NCI-H2081 (cell line): ENCODE results near the gene CCDC92.
"Not testable (repeated sequence)": the region's sequence is repeated elsewhere in the genome, so short reads cannot be mapped to it uniquely, and the experiment has no call there.

Experiments used
- DNase-seq, 2 experiments: peaks; one replicate each; lab custom pipeline; 2025; lab: John Stamatoyannopoulos, UW

The CCDC92 gene

DNA sequence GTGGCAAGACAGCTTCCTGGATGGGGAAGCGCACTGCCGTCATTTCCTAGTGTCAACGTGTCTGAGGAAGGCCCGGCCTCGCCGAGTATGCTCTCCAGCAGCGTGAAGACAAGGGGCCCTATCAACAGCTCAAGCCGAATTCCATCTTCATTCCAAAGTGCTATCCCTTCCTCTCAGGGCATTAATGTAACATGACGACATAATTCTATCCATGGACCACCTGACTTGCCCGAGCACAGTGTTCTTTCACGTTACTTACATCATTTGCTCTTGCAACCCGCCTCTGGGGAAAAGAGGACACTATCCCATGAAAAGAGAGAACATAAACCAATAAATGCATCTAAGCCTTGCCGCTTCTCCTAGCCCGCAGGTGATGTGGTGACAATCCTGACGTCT, 22.9 kb downstream of the CCDC92 start:
- no peak for DNase-seq

DNA sequence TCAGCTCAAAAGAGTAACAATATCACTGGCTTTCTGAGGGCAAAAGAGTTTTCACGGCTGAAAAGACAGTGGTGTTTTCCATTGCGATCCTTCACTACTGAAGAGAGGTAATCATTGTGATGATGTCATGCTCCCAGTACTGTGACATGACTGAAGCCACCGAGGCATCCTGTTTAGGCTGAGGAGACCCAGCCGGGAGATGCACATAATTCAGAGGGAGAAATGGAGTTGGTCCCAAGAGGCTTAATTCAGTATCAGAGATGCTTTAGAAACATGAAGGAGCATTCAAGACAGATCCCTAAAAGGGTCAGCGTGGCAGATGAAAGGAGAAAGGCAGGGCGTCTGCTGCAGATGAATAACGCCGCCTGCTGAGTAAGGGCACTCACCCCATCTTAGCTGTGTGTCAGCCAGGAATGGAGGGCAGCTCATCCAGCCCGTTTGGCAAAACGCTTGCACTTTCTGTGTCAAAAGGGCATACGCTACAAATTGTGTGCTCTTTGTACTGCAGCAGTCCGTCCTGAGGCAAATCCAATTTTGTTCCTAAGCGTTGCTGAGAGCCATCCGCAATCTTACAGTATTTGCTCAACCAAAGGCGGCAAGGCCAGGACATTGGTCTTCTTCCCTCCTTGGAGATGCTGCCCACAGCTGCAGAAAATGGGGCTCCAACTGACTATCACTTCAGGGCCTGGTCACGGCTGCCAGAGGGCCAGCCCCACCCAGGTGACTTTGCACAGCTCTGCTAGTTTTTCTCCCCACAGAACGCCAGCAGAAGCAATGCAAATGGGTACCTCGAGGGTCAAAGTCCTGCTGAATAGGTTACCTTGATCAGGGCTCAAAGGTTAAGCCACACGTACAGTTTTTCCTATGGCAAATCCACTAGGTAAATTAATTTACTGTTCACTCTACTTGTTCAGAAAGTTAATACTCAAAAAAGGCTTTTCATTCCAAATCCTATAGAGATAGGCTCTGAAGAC, 23.5 kb downstream of the CCDC92 start:
- no peak for DNase-seq

DNA sequence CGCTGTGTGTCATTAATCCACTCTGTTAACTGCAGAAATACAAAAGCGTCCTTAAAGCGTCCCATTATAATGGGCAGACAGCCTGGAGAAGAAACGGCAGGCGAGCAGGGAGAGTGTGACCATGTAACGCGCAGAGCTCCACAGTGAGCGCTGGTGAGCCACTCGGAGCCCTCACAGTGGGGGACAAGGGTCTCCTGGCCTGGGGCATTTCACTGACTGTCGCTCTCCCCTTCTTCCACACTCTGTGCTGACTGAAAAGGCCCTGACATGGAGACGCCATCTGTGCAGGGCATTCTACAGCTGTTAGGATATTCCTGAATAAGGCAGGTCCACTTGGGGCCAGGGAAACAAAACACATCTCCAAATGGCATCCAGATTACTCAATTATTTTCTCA, 24.2 kb downstream of the CCDC92 start:
- no peak for DNase-seq

DNA sequence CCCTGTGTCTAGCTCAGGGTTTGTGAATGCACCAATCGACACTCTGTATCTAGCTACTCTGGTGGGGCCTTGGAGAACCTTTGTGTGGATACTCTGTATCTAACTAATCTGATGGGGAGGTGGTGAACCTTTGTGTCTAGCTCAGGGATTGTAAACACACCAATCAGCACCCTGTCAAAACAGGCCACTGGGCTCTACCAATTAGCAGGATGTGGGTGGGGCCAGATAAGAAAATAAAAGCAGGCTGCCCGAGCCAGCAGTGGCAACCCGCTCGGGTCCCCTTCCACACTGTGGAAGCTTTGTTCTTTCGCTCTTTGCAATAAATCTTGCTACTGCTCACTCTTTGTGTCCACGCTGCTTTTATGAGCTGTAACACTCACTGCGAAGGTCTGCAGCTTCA, 25.1 kb downstream of the CCDC92 start:
- not testable (repeated sequence) for DNase-seq

DNA sequence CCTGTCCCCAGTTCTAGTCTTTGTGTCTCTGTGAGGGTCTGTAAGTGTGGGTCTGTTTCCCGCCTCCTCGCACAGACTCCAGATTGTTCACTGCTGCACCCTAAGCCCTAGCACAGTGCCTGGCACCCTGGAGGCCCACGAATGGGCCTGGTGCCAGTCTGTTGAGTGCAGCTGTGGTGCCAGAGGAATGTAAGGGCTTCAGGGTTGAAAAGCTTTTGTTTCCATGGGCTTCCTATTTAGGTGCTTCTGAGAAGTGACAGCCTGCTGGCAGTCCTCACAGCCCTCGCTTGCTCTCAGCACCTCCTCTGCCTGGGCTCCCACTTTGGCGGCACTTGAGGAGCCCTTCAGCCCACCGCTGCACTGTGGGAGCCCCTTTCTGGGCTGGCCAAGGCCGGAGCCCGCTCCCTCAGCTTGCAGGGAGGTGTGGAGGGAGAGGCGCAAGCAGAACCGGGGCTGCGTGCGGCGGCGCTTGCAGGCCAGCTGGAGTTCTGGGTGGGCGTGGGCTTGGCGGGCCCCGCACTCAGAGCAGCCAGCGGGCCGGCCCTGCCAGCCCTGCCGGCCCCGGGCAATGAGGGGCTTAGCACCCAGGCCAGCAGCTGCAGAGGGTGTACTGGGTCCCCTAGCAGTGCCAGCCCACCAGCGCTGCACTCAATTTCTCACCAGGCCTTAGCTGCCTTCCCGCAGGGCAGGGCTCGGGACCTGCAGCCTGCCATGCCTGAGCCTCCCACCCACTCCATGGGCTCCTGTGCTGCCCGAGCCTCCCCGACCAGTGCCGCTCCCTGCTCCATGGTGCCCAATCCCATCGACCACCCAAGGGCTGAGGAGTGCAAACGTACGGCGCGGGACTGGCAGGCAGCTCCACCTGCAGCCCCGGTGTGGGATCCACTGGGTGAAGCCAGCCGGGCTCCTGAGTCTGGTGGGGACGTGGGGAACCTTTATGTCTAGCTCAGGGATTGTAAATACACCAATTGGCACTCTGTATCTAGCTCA, 25.8 kb downstream of the CCDC92 start:
- not testable (repeated sequence) for DNase-seq

DNA sequence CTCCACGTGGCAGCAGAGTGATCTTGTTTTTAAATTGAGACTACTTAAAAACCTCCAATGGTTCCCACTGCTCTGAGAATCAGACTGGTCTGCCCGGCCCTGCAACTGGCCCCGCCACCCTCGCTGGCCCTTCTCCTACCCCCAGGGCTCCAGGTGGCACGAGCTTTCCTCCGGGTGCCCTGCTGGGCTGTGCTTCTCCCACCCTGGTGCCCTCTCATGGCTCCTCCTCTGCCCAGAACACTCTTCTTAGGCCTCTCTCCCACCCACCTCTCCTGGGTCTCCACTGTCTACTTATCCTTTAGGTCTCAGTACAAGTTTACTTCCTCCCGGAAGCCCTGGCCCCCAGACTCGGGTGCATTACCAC, 26.5 kb downstream of the CCDC92 start:
- no peak for DNase-seq

DNA sequence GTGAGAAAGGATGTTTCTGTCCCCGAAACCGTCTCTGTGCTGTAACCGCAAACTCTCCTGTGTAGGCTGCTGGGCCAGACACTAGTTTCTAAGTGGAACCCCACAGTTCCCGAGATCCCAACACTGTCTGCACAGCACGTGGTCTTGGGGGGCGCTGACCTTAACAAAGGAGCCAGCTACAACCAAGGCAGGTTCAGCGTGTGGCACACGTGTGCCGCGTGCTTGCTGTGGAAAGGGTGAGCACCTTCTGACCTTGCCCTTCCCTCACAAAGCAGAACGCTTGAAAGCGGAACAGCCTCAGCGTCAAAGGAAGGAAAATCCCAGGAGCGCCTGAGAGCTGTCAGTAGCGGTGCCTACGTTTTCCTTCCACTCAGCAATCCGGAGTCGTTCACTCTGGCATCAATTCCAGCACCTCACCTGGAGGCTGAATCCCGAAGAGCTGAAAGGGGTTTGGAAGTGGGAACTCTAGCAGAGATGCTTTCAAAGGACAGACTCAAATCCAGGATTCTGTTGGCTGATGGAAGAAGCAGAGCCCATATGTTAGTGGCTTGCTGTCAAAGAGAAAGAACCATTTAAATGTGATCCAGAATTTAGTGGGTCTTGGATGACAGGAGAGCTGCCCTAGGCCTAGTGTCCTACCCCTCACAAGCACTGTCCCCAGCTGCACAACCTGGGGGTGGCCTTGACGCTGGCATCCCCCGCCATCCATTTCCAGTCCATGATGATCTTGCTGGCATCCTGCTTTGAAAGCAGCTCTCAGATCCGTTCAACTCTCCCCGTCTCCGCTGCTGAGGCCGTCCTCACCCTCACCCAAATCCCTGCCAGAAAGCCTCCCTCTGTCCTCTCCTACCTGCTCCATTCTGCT, 27.1 kb downstream of the CCDC92 start:
- DNase-seq = no peak

DNA sequence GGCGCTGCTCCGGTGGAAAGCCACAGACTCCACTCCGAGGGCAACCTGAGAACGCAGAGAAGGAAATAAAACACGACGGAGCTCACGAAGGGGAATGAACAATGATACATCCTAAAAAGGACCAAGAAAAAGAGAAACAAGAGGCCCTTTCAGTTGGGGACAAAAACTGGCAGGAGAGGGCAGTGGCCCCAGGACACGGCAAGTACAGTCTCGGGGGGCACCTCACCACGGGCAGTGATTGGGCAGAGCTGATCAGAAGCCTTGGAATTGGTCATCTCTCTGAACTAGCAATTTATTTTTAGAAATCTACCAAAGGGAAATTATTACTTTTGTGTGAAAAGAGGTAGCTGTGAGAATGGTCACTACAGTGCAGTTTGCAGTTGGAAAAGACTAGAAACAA, 27.9 kb downstream of the CCDC92 start:
- no peak for DNase-seq

DNA sequence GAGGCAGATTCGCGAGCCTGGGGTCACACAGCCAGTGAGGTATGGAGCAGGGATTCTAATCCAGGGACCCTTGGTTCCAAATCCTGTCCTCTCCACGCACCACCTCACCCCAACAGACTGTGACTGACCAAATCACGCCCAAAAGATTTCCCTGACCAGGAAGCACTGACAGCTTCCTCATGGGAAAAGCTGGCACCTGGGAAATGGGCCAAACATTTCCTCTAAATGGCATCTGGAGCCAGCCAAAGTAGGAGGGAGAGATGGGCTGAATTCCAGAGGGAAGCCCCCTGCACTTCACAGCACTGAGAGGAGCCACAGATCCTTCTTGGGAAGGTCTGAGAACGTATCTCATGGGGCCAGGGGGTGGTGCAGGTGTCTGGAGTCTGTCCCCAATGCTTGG, 28.8 kb downstream of the CCDC92 start:
- no peak for DNase-seq

DNA sequence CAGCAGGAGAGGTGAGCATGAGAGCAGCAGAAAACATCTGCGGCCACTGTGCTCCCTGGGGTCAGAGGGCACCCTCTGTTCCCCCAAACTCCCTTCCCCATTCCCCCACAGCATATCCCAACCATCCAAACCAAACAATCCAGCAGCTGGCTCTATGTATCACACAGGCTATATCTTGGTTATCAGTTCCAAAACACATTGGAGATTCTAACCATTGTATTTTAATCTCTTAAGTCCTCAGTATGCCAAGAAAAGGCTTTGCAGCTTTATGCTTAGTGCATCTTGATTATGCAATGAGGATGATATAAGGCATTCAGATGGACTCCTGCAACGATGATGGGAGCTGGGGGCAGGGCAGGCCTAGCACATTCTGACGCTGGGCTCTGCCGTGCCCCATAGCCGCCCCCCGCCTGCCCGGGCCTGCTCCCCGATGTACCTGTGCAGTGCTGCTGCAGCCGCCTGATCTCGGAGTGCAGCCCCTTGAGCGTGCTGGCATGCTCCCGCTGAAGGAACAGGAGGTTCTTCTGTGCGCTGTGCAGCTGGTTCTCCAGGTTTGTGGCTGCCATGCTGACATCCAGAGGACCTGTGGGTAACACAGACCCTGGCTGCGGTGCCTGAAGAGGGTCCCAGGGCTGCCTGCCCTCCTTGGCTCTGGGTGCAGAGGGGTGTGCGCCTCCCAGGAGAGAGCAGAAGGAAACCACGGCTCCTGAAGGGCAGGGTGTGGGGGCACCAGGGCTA, 29.6 kb downstream of the CCDC92 start:
- DNase-seq = no peak

DNA sequence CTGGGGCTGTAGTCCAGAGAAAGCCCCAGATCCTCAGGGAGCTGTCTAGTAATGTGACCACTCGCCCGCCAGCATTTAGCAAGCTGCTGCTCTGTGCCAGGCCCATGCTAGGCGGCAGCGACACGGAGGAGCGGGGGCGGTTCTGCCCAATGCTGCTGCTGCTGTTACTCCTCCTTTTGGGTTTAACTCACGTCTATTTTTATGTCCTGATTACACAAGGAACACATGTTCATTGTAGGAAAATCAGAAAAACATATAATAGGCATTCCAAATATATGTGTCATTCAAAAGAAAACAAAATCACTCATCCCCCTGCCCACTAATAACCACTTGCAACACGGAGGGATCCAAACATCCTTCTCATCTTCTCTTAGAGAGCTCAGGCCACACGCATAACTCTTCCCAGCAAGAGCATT, 30.4 kb downstream of the CCDC92 start:
- no peak for DNase-seq

DNA sequence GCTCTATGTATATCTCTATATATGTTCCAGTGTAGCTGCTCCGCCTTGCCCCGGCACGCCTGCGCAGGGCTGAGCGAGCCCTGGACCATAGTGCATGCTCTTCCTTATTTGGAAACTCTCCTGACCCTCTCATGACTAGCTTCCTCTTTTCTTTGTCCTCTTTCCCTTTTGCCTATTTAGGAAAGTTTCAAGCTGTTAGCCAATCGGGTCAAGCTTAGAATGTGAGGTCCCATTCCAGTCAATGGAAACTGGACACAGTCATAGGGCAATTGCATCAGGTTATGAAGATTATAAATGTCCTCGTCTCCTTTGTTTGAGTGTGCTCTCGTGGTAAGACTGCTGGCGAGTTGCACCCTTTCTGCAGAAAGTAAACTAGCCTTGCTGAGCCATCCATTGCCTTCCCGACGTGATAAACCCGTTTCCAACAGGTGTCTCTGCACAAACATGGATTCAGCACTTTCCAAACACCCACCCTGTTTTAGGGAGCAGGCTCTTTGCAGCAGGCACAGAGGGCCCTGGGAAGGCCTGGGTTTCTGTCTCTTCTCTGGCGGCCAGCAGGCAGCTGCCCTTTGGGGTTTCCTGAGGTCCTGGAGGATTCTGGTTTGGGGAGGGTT, 30.9 kb downstream of the CCDC92 start:
- no peak for DNase-seq

DNA sequence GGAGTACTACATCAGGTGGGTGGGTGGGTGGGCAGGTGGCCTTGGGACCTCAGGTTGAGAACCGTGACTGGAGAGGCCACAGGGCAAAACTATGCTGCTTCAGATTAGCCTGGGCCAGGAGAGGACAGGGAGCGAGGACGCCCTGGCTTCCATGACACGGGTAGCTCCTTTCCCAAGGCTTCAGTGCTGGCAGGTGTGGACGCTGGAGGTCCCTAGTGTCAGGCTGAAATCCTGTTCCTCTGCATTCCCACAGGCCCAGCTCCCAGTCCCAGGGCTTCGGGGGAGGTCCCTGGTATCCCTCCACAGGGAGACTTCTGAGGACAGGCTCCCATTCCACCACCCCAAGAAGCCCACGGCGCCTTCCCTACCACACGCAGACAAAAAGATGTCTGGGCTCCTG, 31.6 kb downstream of the CCDC92 start:
- DNase-seq = no peak

DNA sequence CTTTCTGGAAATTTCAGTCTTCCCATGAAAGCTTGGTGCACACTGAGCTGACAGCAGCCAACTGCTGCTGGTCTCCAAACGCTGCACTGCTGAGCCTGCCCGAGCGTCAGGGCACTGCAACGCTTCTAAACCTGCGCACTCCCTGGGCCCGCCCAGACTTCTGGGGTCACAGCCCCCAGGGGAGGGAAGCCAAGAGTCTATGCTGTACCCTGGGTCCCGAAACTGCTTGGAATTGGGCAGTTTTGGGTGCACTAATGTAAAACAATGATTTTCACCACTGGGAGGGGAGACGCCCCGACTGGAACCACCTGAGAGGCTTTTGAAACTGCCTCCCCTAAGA, 32.0 kb downstream of the CCDC92 start:
- DNase-seq = no peak

DNA sequence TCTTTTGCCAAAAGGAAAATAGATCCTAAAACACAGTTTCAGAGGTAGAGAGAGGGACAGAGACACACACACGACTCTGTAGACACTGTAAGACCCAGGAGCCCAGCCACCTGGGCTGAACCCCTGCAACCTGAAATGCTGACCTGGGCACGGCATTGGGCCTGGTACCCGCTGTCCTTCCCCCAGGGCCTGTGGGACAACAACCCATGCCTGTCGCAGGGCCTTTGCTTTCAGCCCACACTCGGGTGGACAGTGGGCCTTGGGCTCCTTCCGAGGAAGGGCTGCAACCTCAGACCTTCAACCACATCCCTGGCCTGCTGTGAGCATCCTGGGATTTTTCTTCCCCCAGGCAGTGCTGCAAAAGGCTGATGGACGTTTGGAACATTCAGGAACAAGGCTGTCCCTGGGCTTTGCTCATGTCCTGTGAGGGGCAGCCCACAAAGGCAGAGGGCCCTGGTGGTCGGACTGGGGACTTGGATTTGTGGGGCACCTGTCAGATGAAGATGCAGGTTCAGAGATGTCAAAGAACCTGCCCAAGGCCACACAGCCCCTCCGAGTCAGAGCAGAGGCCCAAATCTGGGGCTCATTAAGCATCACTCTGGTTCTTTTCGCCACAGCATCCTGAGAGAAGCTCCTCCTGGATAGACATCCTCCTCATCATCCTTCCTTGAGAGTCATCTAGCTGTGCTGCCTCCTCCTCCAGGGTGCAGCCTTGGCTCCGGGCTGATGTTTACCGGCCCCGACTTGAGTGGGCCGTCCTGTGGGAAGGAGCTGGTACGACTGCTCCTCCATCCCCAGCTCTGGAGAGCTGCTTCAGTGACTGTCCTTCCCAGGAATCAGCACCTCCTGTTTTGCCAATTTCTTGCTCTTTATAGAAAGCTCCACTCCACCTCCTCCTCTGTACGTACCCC, 32.7 kb downstream of the CCDC92 start:
- DNase-seq = no peak

DNA sequence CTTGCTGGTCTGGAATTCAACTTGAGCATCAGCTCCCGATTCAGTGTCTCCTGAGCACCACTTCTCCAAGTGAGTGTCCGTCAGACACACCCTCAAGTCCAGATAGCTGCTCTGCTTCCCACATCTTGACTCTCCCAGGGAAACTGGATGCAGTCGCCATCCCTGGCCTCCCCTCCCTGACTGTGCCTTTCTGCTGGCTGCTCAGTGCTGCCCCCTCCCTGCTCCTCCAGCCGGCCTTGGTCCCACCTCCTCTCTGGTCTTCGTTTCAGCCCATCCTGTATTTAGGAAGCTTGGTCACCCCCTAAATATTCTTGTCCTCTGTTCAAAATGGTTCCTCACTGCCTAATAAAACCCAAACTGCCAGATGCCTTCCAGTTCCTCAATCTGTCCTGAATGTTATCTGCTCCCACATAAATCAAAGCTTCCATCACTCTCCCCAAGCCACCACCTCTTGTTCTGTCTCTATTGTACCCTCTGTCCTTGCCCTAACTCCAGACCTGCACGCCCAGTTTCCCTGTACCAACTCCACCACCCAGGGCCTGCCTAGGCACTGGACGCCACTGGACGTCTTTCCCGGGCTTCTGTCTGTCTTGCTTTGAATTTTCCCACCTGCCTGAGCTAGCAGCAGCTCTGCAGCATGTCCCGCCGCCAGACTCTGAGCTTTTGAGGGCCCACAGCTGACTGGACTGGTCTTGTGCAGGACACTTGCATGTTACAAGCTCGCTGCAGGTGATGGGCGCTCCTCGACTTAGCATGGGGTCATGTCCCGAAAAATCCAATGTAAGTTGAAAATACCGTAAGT, 33.8 kb downstream of the CCDC92 start:
- no peak for DNase-seq

DNA sequence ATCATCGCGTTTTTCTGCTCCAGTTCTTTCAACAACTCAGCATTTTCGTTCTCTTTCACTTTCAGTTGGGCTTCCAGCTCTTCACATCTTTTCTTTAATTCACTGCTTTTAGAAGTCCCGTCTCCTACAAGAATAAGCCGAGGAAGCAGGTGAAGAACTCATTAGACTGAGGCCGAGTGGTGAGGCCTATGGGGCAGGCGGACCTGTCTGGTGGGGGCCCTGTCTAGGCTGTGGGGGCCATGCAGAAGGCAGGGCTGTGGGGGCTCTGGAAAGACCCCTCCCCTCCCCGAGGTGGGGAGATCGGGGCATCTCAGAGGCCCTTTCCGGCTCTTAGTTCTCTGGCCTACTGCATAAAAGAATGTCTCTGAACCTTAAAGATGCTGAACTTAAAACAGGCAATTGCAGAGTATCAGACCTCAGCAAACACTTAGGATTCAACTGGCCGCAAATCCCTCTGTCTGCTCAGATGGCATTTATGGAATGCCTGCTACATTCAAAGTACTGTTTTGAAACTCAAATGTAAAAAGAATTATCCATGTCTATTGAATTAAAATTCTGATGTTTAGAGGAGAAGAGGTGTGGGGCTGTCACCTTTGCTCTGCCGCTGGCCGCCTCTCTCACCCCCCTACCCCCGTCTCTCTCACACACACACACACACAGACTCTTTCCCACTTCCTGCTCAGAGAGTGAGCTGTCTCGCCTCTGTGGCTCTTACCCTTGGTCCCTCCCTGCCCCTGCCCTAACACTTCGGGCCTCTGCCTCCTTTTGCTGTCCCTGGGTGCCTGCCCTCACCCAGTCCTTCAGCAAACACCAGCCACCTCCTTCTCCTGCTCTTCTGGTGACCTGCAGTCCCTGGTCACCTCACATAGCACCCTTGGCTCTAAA, 34.7 kb downstream of the CCDC92 start:
- no peak for DNase-seq
